Mesodermal cell (in vitro differentiated cells): ENCODE data around the gene EFNA1.

Experiments used
- H3K27ac ChIP-seq: 2 replicates; pipeline ENCODE4 v1.7.0; 2013; ENCODE audit warnings: mild to moderate bottlenecking, low read depth, low read length, moderate library complexity; ENCODE audit not compliant: severe bottlenecking
- H3K36me3 ChIP-seq: 2 replicates; pipeline ENCODE4 v1.7.1; 2013; ENCODE audit warnings: mild to moderate bottlenecking, low read length, moderate library complexity; ENCODE audit not compliant: control insufficient read depth, insufficient read depth
- H3K4me1 ChIP-seq: one replicate; pipeline ENCODE4 v1.7.1; 2013; ENCODE audit warnings: mild to moderate bottlenecking, low read length; ENCODE audit not compliant: insufficient read depth, control insufficient read depth, poor library complexity, severe bottlenecking
- H3K4me3 ChIP-seq: 2 replicates; pipeline ENCODE4 v1.7.0; 2013; ENCODE audit warnings: low read length, control low read depth, mild to moderate bottlenecking; ENCODE audit not compliant: insufficient read depth, poor library complexity, severe bottlenecking; ENCODE audit errors: extremely low read depth
- H3K9me3 ChIP-seq: 2 replicates; pipeline ENCODE4 v1.7.1; 2013; ENCODE audit warnings: mild to moderate bottlenecking, low read length, moderate library complexity; ENCODE audit not compliant: control insufficient read depth
- WGBS, 2 experiments: methylation state at CpG; one replicate each; pipeline ENCODE4 v1.1.5; 2013; ENCODE audit warnings: missing lambda C conversion rate in 2 of 2; ENCODE audit not compliant: insufficient coverage in 2 of 2; 5-methylcytosine and 5-hydroxymethylcytosine counted together

Gene EFNA1

DNA sequence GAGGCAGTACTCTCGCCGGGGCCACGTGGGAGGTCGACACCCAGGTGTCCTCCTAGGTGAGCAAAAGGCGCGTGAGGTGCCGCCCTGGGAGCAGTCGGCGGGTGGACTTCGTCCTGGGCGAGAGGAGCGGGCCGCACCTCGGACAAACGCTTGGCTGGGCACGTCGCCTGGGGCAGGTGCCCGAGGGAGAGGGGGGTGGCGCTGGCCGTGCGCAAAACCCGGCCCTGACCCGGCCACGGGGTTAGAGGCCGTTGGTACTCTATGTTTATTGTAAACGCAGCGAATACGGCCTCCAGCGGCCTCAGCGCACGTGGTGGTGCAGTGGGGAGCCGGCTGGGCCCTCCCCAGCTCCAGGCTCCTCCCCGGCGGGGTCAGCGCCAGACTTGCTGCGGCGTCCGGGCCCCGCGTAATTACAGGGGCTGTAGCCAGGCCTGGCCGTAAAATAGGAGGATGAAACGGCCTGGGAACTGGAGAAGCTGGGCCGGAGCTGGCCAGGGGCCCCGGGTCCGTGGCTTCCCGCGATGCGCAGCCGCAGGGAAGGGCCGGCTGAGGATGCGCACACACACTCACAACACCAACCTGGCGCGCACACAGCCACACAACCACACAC is 1.6 kb upstream of the EFNA1 start:
- H3K9me3 ChIP-seq: no peaks in the 10 kb centered on the region
- peak overlapping the region; percentile 36 for H3K27ac ChIP-seq
- peaks cover 6% of the 10 kb centered on the region for H3K36me3 ChIP-seq
- peak overlapping the region; percentile 58 for H3K4me3 ChIP-seq
- H3K4me1 ChIP-seq: peaks cover 54% of the 10 kb centered on the region
- WGBS, 2 experiments: 4% methylated on average over 36 to 52 of the region's 53 CpGs

DNA sequence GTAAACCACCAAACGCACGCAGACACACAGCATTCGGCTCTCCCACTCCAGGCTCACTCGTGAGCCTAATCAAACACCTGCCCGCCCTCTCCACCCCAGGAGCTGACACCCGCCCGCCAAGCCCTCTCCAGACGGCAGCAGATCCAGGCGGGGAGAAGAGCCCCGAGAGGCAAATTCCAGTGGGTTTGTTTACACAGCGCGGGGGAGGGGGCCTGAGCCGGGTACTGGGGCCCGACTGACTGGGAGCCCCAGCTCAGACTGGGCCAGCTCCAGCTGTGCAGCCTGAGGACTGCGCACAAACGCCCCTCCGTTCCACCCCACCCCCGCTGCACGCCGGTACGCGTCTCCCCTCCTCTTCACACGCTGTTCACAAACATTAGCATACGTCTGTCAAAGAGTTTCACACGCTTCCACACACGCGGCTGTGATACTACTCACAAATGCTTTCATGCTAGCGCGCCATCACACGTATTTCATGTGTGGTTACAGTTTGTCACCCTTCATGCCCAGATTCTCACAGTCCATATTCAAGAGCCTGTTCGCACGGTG is 1.0 kb upstream of the EFNA1 start:
- Histone ChIP-seq H3K27ac (peak overlapping the region; percentile 36), H3K36me3 (peaks cover 12% of the 10 kb centered on the region), H3K4me3 (peak overlapping the region; percentile 58), H3K4me1 (peaks cover 54% of the 10 kb centered on the region), H3K9me3 (no peaks in the 10 kb centered on the region)
- 0% methylated on average over 26 to 28 of the region's 32 CpGs for WGBS, 2 experiments

DNA sequence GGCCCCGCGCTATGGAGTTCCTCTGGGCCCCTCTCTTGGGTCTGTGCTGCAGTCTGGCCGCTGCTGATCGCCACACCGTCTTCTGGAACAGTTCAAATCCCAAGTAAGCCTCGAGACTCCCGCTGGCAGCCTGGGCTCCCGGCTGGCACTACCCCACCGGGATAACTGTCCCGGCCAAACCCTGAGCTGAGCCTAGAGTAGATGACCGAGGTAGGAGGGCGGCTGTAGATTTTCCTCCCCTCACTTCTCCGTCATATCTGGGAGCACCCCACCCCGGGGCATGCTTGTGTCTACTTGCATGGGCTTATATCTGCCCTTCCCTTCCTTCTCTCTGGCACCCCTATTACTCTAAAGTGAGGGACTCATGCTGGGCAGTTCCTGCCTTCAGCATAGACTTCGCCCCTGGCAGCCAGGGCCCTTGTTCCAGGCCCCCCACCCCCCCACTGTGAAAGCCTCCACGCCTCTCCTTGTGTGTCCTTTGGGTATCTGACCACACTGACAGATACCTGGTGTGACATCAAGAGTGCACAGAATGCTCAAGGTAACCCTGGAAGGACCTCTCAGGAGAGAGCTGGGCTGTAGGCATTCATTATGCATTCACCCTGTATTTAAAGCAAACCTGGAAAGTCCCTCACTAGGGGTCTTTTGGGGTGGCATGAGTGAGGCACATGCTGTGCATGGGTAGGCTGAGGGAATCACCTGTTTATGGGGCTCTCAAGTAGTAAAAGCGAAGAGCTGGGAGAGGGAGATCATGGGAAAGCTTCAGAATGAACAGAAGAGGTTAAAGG is 485 bp downstream of the EFNA1 start:
- Histone ChIP-seq H3K27ac (no peak overlapping the region), H3K4me3 (peak overlapping the region; percentile 58), H3K9me3 (no peaks in the 10 kb centered on the region), H3K4me1 (peaks cover 54% of the 10 kb centered on the region), H3K36me3 (peaks cover 24% of the 10 kb centered on the region)
- WGBS, 2 experiments: 4 to 17% methylated on average over 7 to 12 of the region's 17 CpGs

DNA sequence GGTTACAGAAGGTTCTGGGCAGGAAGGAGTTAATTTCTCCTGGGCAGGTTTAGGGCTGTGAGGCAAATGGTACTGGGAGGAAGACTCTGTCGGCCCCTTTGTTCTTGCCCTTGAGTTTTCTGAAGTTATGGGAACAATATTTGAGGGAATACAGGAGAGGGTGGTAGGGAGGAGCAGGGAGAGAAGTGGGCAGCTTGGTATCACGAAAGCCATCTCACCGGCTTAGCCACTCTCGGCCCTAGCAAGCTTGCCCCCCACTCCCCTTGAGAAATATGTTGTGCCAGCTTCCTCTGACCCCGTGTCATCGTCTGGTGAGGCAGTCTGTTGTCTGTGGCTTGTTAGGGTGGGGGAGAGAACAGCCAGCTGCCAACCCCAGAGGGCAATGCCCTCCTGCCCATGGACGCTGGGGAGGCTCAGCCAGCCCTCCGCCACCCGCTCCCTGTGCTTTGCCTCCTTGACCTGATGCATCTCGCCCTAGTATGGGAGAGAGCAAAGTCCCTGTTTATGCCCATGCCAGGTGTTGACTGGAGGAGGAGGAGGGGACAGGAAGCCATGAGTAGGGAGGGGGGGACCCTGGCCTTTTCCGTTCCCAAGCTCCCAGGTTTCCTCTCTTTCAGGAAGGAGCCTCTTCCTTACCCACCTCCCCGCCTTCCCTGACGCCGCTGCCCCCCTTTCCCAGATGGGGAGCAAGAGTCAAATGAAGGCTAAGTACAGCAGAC is 1.2 kb downstream of the EFNA1 start:
- peak overlapping the region; percentile 58 for H3K4me3 ChIP-seq
- H3K36me3 ChIP-seq: peaks cover 32% of the 10 kb centered on the region
- no peaks in the 10 kb centered on the region for H3K9me3 ChIP-seq
- WGBS, 2 experiments: 18 to 30% methylated on average over 2 of the region's 14 CpGs
- peaks cover 52% of the 10 kb centered on the region for H3K4me1 ChIP-seq
- H3K27ac ChIP-seq: peak overlapping the region; percentile 72

DNA sequence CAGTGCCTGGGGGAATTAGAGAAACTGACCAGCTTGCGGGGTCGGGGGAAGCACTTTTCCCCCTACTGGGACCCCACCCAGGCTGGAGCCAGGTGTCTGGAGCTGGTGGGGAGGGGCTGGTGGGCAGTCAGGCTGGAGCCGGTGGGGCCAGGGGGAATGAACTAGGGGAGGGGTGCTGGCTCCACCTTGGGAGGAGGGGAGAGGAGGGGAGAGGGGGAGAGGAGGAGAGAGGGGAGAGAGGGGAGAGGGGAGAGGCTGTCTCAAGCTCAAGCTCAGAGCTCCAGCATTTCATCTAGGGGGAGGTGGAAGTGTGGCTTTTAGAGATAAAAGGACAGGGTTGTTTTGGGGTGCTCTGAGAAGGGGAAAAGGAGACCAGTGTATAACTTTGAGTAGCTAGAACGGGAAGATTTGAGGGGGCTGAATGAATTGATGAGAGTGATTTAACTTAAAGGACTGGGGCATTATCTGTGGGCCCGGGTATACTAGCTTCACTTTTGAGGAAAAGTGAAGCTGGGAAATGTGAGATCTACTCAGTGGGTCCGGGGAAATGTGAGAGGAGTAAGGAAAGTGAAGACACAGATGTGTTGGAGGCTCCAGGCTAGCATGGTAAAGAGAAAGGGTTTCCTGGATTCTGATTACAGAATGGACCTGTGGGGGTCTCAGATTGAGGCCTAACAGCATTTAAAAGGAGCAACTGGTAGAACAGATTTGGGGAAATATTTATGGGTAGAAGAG is 2.8 kb downstream of the EFNA1 start:
- H3K4me1 ChIP-seq: peaks cover 49% of the 10 kb centered on the region
- no peaks in the 10 kb centered on the region for H3K9me3 ChIP-seq
- peak overlapping the region; percentile 58 for H3K4me3 ChIP-seq
- H3K36me3 ChIP-seq: peaks cover 38% of the 10 kb centered on the region
- 38 to 56% methylated on average over 3 to 4 of the region's 6 CpGs for WGBS, 2 experiments
- peak overlapping the region; percentile 72 for H3K27ac ChIP-seq

DNA sequence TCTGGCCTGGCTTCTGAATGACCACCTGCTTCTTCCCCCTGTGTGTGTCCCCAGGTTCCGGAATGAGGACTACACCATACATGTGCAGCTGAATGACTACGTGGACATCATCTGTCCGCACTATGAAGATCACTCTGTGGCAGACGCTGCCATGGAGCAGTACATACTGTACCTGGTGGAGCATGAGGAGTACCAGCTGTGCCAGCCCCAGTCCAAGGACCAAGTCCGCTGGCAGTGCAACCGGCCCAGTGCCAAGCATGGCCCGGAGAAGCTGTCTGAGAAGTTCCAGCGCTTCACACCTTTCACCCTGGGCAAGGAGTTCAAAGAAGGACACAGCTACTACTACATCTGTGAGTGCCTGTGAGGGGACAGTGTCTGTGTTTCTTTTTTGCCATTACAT is 3.6 kb downstream of the EFNA1 start:
- no peak overlapping the region for H3K27ac ChIP-seq
- H3K4me1 ChIP-seq: peaks cover 42% of the 10 kb centered on the region
- WGBS, 2 experiments: 91 to 97% methylated on average over 8 of the region's 8 CpGs
- no peak overlapping the region for H3K4me3 ChIP-seq
- H3K36me3 ChIP-seq: peaks cover 38% of the 10 kb centered on the region
- no peaks in the 10 kb centered on the region for H3K9me3 ChIP-seq

DNA sequence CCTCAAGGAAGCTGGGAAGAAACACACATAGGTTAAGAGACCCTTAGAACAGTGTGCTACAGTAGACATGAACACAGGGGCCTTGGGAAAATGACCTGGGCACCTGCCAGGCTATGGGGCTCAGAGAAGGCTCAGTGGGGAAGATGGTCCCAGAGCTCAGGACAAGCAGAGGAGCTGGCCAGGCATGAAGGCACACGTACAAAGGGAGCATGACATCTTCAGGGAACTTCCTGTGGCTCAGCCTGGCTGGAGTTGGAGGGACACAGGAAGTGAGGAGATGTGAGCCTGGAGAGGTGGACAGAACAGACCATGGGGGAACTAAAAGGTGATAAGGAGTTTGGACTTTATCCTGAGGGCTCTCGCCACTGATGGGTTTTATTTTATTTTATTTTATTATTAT is 4.2 kb downstream of the EFNA1 start:
- H3K27ac ChIP-seq: no peak overlapping the region
- peaks cover 39% of the 10 kb centered on the region for H3K4me1 ChIP-seq
- H3K9me3 ChIP-seq: no peaks in the 10 kb centered on the region
- WGBS, 2 experiments: 67 to 80% methylated on average over 1 of the region's 2 CpGs
- peaks cover 38% of the 10 kb centered on the region for H3K36me3 ChIP-seq
- no peak overlapping the region for H3K4me3 ChIP-seq

DNA sequence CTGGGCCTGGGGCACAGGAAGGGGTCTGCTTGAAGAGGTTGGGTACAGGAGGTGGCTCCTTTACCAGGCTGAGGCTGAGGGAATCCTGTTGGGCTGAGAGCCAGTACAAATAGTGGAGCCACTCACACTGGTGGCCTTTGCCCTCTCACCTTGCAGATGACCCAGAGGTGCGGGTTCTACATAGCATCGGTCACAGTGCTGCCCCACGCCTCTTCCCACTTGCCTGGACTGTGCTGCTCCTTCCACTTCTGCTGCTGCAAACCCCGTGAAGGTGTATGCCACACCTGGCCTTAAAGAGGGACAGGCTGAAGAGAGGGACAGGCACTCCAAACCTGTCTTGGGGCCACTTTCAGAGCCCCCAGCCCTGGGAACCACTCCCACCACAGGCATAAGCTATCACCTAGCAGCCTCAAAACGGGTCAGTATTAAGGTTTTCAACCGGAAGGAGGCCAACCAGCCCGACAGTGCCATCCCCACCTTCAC is 6.2 kb downstream of the EFNA1 start:
- H3K4me3 ChIP-seq: no peak overlapping the region
- H3K27ac ChIP-seq: no peak overlapping the region
- 92 to 94% methylated on average over 5 to 7 of the region's 7 CpGs for WGBS, 2 experiments

DNA sequence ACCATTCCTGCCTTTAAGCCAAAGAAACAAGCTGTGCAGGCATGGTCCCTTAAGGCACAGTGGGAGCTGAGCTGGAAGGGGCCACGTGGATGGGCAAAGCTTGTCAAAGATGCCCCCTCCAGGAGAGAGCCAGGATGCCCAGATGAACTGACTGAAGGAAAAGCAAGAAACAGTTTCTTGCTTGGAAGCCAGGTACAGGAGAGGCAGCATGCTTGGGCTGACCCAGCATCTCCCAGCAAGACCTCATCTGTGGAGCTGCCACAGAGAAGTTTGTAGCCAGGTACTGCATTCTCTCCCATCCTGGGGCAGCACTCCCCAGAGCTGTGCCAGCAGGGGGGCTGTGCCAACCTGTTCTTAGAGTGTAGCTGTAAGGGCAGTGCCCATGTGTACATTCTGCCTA is 6.6 kb downstream of the EFNA1 start:
- Histone ChIP-seq H3K4me3 (no peak overlapping the region), H3K36me3 (peaks cover 52% of the 10 kb centered on the region), H3K27ac (no peak overlapping the region), H3K9me3 (no peaks in the 10 kb centered on the region), H3K4me1 (peaks cover 26% of the 10 kb centered on the region)
- WGBS, 2 experiments: 64 to 67% methylated on average over 1 of the region's 1 CpG

More for the DNA sequence above, 6.2 kb downstream of the EFNA1 start:
- Histone ChIP-seq H3K4me1 (peaks cover 31% of the 10 kb centered on the region), H3K36me3 (peaks cover 49% of the 10 kb centered on the region), H3K9me3 (no peaks in the 10 kb centered on the region)

DNA sequence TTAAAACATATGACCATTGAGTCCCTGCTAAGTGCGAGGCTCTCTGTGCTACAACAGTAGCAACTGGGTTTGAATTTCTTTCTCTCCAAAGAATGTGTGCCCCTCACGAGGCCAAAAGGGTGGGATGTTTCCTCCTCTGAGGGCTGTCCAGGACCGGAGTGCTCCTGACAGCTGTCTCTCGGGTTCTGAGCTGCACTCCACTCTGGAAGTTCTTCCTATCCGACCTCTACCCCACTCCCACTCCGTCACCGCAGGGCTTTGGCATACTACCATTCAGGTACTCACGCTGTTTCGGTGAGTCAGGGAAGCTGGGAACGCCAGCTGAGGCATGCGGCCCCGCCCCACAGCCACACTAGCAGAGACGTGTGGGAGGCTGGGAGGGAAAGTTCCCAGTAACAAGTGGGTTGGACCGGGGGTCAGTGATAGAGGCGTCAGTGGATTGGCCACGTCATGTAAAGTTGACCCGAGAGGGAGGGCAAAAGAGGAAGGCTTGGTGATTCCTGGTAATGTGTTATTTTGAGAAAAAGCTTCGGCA is 7.3 kb downstream of the EFNA1 start:
- Histone ChIP-seq H3K4me1 (peaks cover 20% of the 10 kb centered on the region), H3K36me3 (peaks cover 49% of the 10 kb centered on the region), H3K4me3 (peak overlapping the region; percentile 76), H3K9me3 (no peaks in the 10 kb centered on the region), H3K27ac (peak overlapping the region; percentile 97)
- WGBS, 2 experiments: 9 to 12% methylated on average over 13 to 16 of the region's 18 CpGs
